CD1c-positive myeloid dendritic cell (primary cell): Measurements from ENCODE around the gene MMRN2.
"Not testable (repeated sequence)": the region's sequence is repeated elsewhere in the genome, so short reads cannot be mapped to it uniquely, and the experiment has no call there.

Experiments
- DNase-seq: peaks from one replicate; pipeline ENCODE4 v3.0.0-alpha.2; 2016; ENCODE audit errors: extremely low spot score

MMRN2 gene

GRCh38 chr10:86957471-86958115, at the start of gene MMRN2:
TSS of gene MMRN2 (minus strand) at chr10:86957615. CDS start at chr10:86957541, 74 bp downstream.
- no peak for DNase-seq

GRCh38 chr10:87007124-87007523, 49.7 kb upstream of the MMRN2 start:
- not testable (repeated sequence) for DNase-seq

- DNase-seq = peak; percentile 51
These were observed 43.1 kb upstream of the MMRN2 start for GRCh38 chr10:87000491-87000890.

GRCh38 chr10:86999802-87000403, 42.5 kb upstream of the MMRN2 start:
- peak; percentile 81 for DNase-seq

- DNase-seq = no peak
These were observed 35.5 kb upstream of the MMRN2 start for GRCh38 chr10:86992929-86993328.

GRCh38 chr10:86992456-86992855, 35.0 kb upstream of the MMRN2 start:
- no peak for DNase-seq

- not testable (repeated sequence) for DNase-seq
These were observed 33.9 kb upstream of the MMRN2 start for GRCh38 chr10:86991362-86991761.

- DNase-seq = no peak
These were observed 31.1 kb upstream of the MMRN2 start for GRCh38 chr10:86988520-86988919.

GRCh38 chr10:86984498-86984897, 27.1 kb upstream of the MMRN2 start:
- DNase-seq = not testable (repeated sequence)

- no peak for DNase-seq
These were observed 24.3 kb upstream of the MMRN2 start for GRCh38 chr10:86981716-86982115.

GRCh38 chr10:86981020-86981419, 23.6 kb upstream of the MMRN2 start:
- not testable (repeated sequence) for DNase-seq

- no peak for DNase-seq
These were observed 22.6 kb upstream of the MMRN2 start for GRCh38 chr10:86979977-86980448.

GRCh38 chr10:86979296-86979818, 21.9 kb upstream of the MMRN2 start:
- DNase-seq = no peak

GRCh38 chr10:86978457-86978856, 21.0 kb upstream of the MMRN2 start:
- not testable (repeated sequence) for DNase-seq

- no peak for DNase-seq
These were observed 19.1 kb upstream of the MMRN2 start for GRCh38 chr10:86976362-86977056.

- no peak for DNase-seq
These were observed 17.1 kb upstream of the MMRN2 start for GRCh38 chr10:86974484-86974883.

- DNase-seq = no peak
These were observed 15.4 kb upstream of the MMRN2 start for GRCh38 chr10:86972613-86973380.

- peak; percentile 91 for DNase-seq
These were observed 14.0 kb upstream of the MMRN2 start for GRCh38 chr10:86971232-86971991.

GRCh38 chr10:86970982-86971231, 13.5 kb upstream of the MMRN2 start:
- DNase-seq = no peak

- DNase-seq = no peak
These were observed 13.0 kb upstream of the MMRN2 start for GRCh38 chr10:86970162-86970981.
